Endothelial cell of umbilical vein (primary cell): Measurements from ENCODE around the gene COPB1. TPM values are rescaled to one million over a fixed set of nuclear protein-coding genes. Genes with fewer than 3 reads are reported as not detected.

Experiments used
- BruUV-seq: library from RNA; stranded (reverse); fragments of 400-500 nt; replicated peaks from 2 replicates; lab custom pipeline; 2021; lab: Mats Ljungman, UMichigan
- CTCF ChIA-PET: fragments of 300-600, 350-600 bp; sonication (Branson Sonifier 250); formaldehyde crosslinking; loops from one replicate; lab custom pipeline; 2021; ENCODE audit warnings: antibody characterized with exemption, inconsistent platforms; lab: Charles Lee
- POLR2A ChIA-PET: fragments of 300-600, 350-600 bp; sonication (Branson Sonifier 250); formaldehyde crosslinking; loops from one replicate; lab custom pipeline; 2021; ENCODE audit warnings: antibody characterized with exemption, inconsistent platforms; lab: Charles Lee
- DNase-seq: peaks from one replicate; pipeline ENCODE4 v3.0.0-alpha.2; 2011; ENCODE audit warnings: low read depth, low spot score
- FAIRE-seq: peaks from 2 replicates; lab custom pipeline; 2011; peaks lifted over from hg19 to GRCh38; lab: Jason Lieb, UNC
- H2AFZ ChIP-seq: 2 replicates; pipeline ENCODE4 v1.6.0; 2012; ENCODE audit warnings: low read depth, low read length, control low read depth, inconsistent platforms
- H3K27ac ChIP-seq: 2 replicates; pipeline ENCODE4 v1.5.1; 2011; ENCODE audit warnings: low read depth, mild to moderate bottlenecking, control low read depth, low read length, moderate library complexity; ENCODE audit not compliant: insufficient read depth
- H3K27me3 ChIP-seq, 2 experiments: 2 replicates each; pipeline versions ENCODE4 v1.6.0 to v1.6.1; 2011; ENCODE audit warnings: low read length in 2 of 2, mixed read lengths in 1 of 2; ENCODE audit not compliant: control insufficient read depth in 2 of 2, insufficient read depth in 2 of 2
- H3K36me3 ChIP-seq, 2 experiments: 2 replicates in 1 of 2; 3 replicates in 1 of 2; pipeline ENCODE4 v1.5.1; 2011; ENCODE audit warnings: low read length in 2 of 2, mild to moderate bottlenecking in 1 of 2, moderate library complexity in 1 of 2; ENCODE audit not compliant: control insufficient read depth in 2 of 2, insufficient read depth in 2 of 2; ENCODE audit errors: extremely low read depth in 1 of 2
- H3K4me1 ChIP-seq: 3 replicates; pipeline ENCODE4 v1.5.1; 2011; ENCODE audit warnings: mild to moderate bottlenecking, low read length; ENCODE audit not compliant: control insufficient read depth, insufficient read depth; ENCODE audit errors: extremely low read depth
- H3K4me2 ChIP-seq: 2 replicates; pipeline ENCODE4 v1.6.1; 2011; ENCODE audit warnings: low read length, control low read depth, mixed read lengths; ENCODE audit not compliant: insufficient read depth
- H3K4me3 ChIP-seq, 3 experiments: fragments of 200-600 bp in 1 of 3; sonication (generic), shearing (Covaris generic) in 1 of 3; replicated peaks in 1 of 3; 2 replicates each; pipeline ENCODE4 v1.5.1; 2011 to 2016; ENCODE audit warnings: control low read depth in 3 of 3, low read length in 3 of 3, mild to moderate bottlenecking in 2 of 3, inconsistent platforms in 1 of 3, low read depth in 1 of 3, moderate library complexity in 1 of 3; ENCODE audit not compliant: insufficient read depth in 1 of 3
- H3K79me2 ChIP-seq: 2 replicates; pipeline ENCODE4 v1.6.0; 2012; ENCODE audit warnings: low read length, inconsistent platforms; ENCODE audit not compliant: control insufficient read depth, insufficient read depth
- H3K9ac ChIP-seq: replicated peaks from 2 replicates; pipeline ENCODE3; 2011; ENCODE audit warnings: low read length, control low read depth; ENCODE audit not compliant: insufficient read depth; ENCODE audit errors: extremely low read depth
- H3K9me1 ChIP-seq: replicated peaks from 3 replicates; pipeline ENCODE4 v1.6.0; 2011; ENCODE audit warnings: mild to moderate bottlenecking, low read length; ENCODE audit not compliant: control insufficient read depth, insufficient read depth; ENCODE audit errors: extremely low read depth
- H3K9me3 ChIP-seq: replicated peaks from 2 replicates; pipeline ENCODE4 v1.5.1; 2012; ENCODE audit warnings: low read length, inconsistent platforms; ENCODE audit not compliant: control insufficient read depth, insufficient read depth
- H4K20me1 ChIP-seq: replicated peaks from 2 replicates; pipeline ENCODE3; 2011; ENCODE audit warnings: mild to moderate bottlenecking, low read length; ENCODE audit not compliant: control insufficient read depth, insufficient read depth; ENCODE audit errors: extremely low read depth
- EZH2 ChIP-seq: IDR thresholded peaks from 2 replicates; pipeline ENCODE4 v1.6.1; 2012; ENCODE audit warnings: borderline replicate concordance, low read depth, mild to moderate bottlenecking, moderate library complexity, low read length, inconsistent platforms; ENCODE audit not compliant: severe bottlenecking
- FOS ChIP-seq: IDR thresholded peaks from 2 replicates; pipeline ENCODE4 v1.6.1; 2011; ENCODE audit warnings: mild to moderate bottlenecking, low read length, moderate library complexity, borderline replicate concordance; ENCODE audit not compliant: insufficient read depth
- GATA2 ChIP-seq: IDR thresholded peaks from 2 replicates; pipeline ENCODE4 v1.7.0; 2011; ENCODE audit warnings: low read depth, mild to moderate bottlenecking, moderate library complexity, mixed read lengths, low read length; ENCODE audit not compliant: insufficient read length, insufficient read depth
- JUN ChIP-seq: IDR thresholded peaks from 2 replicates; pipeline ENCODE4 v1.6.1; 2011; ENCODE audit warnings: borderline replicate concordance, low read depth; ENCODE audit not compliant: insufficient read length, insufficient read depth
- MYC ChIP-seq: IDR thresholded peaks from one replicate; pipeline ENCODE4 v1.6.1; 2011; ENCODE audit warnings: mild to moderate bottlenecking, low read depth, low read length
- POLR2A ChIP-seq: IDR thresholded peaks from 2 replicates; pipeline ENCODE4 v1.6.1; 2012; ENCODE audit warnings: low read depth, mild to moderate bottlenecking, control low read depth, low read length
- POLR2AphosphoS5 ChIP-seq: IDR thresholded peaks from 2 replicates; pipeline ENCODE4 v1.6.1; 2012; ENCODE audit warnings: low read depth, mild to moderate bottlenecking, control low read depth, low read length, moderate library complexity; ENCODE audit not compliant: insufficient read depth
- dilution Hi-C: fragments of 300-500 bp; cut with MboI; formaldehyde crosslinking; loops from one replicate; pipeline ENCODE4 v1.15.0; 2019; ENCODE audit warnings: low sequenced_read_pairs; ENCODE audit not compliant: extremely low pct_ligation_motif_present
- intact Hi-C: fragments of 100-400 bp; cut with micrococcal nuclease; formaldehyde crosslinking; loops from one replicate; pipeline ENCODE4 v1.10.0; 2022
- polyA plus RNA-seq, 4 experiments: library from polyadenylated mRNA; depleted of rRNA in 3 of 4; stranded (reverse) in 3 of 4; unstranded in 1 of 4; fragments of >200 nt; gene quantifications; 2 replicates each; pipeline versions ENCODE4 v1.2.1 to v1.2.3, GENCODE V29; 2011 to 2012; ENCODE audit warnings: missing spikeins in 1 of 4
- total RNA-seq: library from RNA; stranded (reverse); gene quantifications from 2 replicates; pipeline ENCODE4 v1.2.3, GENCODE V29; 2021
- TF ChIP-seq, protein P1 (sequence below): IDR thresholded peaks from 2 replicates; pipeline ENCODE4 v1.6.1; 2011; ENCODE audit not compliant: insufficient read depth, insufficient read length
- TF ChIP-seq, protein P2 (sequence below), 2 donors: IDR thresholded peaks; 1 replicate in 1 of 2; 2 replicates in 1 of 2; pipeline ENCODE4 v1.5.1; 2011; ENCODE audit warnings: low read length in 2 of 2, mild to moderate bottlenecking in 2 of 2, moderate library complexity in 2 of 2, control low read depth in 1 of 2, inconsistent platforms in 1 of 2, low read depth in 1 of 2; ENCODE audit not compliant: insufficient read depth in 1 of 2; ENCODE audit errors: extremely low read depth in 1 of 2

The COPB1 gene
- total and polyA plus RNA-seq, 2 donors (not counting 3 experiments of a cell fraction or from before 2014, with no cell fraction given): 61.1 to 145 TPM

DNA sequence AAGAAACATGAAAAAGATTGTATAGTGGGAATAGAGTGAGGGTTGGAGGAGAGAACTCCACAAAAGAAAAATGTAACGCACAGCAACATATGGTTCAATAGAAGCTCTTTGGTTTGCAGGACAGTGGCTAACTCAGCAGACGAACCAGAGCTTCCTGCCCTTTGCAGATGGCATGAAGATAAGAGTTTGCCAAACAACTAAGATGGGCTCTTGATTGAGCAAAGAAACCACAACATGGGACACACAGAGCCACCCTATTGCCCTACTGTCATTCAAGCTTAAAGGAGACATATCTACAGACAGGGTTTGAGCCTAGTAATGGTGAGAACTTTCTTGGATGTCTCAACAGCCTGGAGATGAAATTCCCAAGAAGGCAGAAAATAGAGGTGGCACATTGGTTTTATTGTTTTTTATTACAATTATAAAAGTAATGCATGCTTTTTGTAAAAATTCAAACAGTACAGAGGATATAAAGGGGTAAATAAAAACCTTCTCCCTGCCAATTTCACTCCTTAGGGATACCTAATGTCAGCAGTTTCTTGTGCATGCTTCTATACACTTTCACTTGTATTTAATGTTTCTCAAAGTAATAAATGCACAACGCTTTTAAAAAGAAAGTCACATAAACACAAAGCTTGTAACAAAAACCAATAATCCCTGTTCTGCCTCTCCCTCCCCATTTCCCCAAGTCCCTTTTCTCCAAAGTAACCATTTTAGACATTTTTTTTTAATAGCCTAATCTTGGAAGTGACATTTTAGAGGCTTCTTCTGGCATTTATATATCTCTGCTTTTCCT, 63.7 kb downstream of the COPB1 start:
- FAIRE-seq: no peak
- CTCF ChIA-PET: interaction anchor here (0.7 to 2.4 kb wide), 6 partner anchors 12 to 135 kb away, joined by 3 to 10 read pairs (median 5); no protein-coding TSS in a partner anchor

More for the DNA sequence above, 63.7 kb downstream of the COPB1 start:
- POLR2A ChIA-PET: no interaction called here
- no peaks in the 10 kb centered on the region for H3K9me1 ChIP-seq
- no peak overlapping the region for H2AFZ ChIP-seq
- H3K36me3 ChIP-seq: no peaks in the 10 kb centered on the region
- intact Hi-C loops (no loop called here), dilution Hi-C loops (no loop called here)
- no peak overlapping the region for H3K27ac ChIP-seq
- H4K20me1 ChIP-seq: no peaks in the 10 kb centered on the region
- BruUV-seq: no TSS peak
- TF ChIP-seq, protein P1, sequence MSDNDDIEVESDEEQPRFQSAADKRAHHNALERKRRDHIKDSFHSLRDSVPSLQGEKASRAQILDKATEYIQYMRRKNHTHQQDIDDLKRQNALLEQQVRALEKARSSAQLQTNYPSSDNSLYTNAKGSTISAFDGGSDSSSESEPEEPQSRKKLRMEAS: no peak
- TF ChIP-seq JUN (no peak), GATA2 (no peak), POLR2AphosphoS5 (no peak), POLR2A (no peak), FOS (no peak), MYC (no peak), EZH2 (no peak)
- TF ChIP-seq, protein P2, sequence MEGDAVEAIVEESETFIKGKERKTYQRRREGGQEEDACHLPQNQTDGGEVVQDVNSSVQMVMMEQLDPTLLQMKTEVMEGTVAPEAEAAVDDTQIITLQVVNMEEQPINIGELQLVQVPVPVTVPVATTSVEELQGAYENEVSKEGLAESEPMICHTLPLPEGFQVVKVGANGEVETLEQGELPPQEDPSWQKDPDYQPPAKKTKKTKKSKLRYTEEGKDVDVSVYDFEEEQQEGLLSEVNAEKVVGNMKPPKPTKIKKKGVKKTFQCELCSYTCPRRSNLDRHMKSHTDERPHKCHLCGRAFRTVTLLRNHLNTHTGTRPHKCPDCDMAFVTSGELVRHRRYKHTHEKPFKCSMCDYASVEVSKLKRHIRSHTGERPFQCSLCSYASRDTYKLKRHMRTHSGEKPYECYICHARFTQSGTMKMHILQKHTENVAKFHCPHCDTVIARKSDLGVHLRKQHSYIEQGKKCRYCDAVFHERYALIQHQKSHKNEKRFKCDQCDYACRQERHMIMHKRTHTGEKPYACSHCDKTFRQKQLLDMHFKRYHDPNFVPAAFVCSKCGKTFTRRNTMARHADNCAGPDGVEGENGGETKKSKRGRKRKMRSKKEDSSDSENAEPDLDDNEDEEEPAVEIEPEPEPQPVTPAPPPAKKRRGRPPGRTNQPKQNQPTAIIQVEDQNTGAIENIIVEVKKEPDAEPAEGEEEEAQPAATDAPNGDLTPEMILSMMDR (IDR thresholded peaks at IDR 0.05; ENCODE audit: extremely low read depth in 1 of 2, insufficient read depth in 1 of 2, low read depth in 1 of 2, low read length in 2 of 2): no peak
- no peaks in the 10 kb centered on the region for H3K79me2 ChIP-seq
- no peak overlapping the region for H3K4me3 ChIP-seq
- no peaks in the 10 kb centered on the region for H3K4me1 ChIP-seq
- H3K4me2 ChIP-seq: no peak overlapping the region
- no peaks in the 10 kb centered on the region for H3K9me3 ChIP-seq
- DNase-seq: no peak
- no peak overlapping the region for H3K9ac ChIP-seq
- H3K27me3 ChIP-seq: no peaks in the 10 kb centered on the region
